Measurements from ENCODE around the gene KIF19.
A peak's percentile ranks its signal among the peaks of the same experiment; 100 is the strongest.

The KIF19 gene

DNA sequence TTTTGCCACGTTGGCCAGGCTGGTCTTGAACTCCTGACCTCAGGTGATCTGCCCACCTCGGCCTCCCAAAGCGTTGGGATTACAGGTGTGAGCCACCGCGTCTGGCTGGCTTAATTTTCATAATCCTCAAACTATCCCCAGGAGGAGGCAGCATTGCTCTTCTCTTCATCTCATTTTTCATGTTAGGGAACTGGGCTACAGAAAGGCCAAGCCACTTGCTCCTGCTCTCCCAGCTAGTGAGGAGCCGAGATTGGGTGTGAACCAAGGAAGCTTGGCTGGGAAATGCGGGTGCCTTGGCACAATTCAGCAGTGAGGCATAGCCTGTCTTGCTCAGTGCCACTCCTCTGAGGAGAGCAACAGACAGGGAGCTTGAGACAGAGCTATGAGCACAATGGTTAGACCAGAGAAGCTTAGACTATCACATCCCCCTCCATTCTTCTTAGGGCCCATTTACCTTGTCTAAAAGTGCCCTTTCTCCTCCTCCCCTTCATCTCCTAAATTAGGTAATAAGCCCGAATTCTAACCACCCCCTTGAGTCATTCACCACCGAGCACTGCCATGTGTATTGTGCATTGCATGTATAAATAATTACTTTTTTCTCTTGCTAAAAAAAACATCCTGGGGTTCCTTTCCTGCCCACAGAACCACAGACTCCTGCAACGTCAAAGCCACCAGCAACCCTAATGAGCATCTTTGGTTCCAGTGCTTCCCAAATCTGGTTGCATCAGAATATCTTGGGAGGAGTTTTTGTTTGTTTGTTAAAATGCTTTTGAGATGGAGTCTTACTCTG is 20.0 kb upstream of the KIF19 start:
- DNase-seq = peak in 2 of 14 donors; percentile 20 to 34

DNA sequence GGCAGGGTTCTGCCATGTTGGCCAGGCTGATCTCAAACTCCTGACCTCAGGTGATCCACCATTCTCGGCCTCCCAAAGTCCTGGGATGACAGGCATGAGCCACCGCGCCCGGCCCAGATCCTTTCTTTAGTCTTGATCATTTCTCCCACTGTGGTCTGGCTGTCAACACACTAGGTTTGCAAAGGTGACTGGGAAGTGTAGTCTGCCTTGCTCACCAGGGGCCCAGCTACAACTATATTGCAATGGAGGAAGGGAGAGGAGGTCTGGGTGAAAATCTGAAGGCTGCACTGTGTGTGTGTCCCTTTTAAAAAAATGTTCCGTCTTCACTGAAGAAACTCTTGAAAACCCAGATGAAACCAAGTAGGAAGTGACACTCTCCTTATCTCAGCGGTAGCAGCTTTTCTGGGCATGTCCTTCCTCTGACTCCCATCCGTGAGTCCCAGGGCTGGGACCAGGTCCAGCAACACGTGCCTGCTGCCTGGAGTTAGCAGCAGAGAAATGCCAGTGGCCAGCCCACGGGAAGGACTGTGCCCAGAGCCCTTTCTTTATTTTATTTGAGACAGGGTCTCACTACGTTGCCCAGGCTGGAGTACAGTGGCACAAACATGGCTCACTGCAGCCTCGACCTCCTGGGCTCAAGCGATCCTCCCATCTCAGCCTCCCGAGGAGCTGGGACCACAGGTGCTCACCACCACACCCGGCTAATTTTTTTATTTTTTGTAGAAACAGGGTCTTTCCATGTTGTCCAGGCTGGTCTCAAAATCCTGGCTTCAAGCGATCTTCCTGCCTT is 17.8 kb upstream of the KIF19 start:
- DNase-seq = no peak

DNA sequence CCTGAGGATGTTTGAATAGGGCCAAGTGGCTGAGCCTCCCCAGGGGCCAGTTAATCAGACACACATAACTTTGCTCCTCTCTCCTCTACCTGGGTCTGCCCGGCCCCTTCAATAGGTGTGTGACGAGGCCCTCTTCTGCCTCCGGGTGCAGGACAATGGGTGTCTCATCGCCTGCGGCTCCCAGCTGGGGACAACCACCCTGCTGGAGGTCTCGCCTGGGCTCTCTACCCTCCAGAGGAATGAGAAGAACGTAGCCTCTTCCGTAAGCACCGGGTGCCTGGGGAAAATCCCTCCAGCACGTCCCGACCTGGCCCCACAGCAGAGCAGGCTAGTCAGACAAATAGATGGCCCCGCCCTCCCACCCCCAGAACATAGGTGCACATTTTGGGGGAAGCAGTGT is 16.1 kb upstream of the KIF19 start:
- DNase-seq = no peak

DNA sequence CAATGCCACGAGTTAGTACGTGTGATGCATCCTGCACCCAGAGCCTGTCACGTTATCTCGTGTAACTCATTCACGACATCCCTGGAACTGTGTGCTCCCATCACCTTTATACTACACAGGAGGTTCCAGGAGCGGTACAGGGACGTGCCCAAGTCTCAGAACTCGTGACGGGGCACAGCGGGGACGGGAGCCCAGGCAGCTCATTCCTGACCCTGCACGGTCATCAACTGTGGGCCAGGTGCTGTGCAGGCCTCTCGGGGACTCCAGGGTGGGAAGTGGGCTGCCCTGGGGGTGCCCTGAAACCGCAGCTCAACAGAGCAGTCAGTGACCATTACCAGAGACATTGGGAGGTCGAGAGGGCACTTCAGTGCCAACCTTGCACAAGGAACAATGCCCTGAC is 11.1 kb upstream of the KIF19 start:
- no peak for DNase-seq

DNA sequence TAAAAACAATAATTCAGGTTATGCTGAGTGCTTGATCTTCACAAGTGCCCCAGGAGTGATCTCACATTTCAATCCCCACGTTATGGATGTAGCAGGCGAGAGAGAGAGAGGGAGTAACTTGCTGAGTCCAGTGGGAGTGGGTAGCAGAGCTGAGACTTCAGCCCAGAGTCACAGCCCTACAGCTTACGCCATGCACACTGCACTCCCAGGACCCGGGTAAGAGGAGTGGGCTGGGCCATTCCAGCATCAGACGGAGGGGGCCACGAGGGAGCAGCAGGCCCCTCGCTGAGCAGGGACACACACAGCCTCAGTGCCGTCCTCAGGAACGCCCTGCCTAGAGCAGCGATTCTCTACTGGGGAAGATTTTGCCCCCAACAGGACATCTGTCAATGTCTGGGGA is 9.8 kb upstream of the KIF19 start:
- no peak for DNase-seq

DNA sequence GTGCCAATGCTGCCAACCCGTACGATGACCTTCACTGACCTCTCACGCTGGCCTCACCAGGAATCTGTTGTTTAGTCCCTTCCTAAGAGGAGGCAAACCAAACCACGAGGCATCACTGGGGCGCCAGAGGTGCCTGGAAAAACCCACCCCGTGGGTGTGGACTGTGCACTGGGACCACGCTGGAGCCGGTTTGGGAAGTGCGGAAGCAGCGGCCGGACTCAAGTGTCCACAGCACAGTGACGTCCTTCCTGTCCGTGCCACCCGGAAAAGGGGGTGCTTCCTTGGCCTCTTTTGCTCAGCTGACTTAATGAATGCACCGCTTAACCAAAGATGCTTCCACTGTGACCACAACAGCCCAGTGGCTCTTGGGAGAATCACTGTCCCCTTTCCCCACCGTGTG is 9.0 kb upstream of the KIF19 start:
- DNase-seq = no peak

DNA sequence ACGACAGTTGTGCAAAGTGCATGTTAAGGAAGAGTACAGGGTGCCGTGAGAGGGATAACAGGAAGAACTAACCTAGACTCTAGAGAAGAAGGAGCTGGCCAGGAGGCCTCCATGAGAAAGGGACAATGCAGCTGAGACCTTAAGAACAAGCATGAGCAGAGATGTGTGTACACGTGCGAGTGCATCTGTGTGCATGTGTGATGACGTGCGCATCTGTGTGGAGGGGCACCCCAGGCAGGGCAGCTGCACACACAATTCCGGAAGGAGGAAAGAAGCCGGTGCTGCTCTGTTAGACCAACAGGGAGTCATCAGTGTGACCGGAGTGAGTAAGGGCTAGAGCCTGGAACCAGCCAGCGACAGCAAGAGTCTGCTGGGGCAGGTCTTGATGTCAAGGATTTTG is 7.6 kb upstream of the KIF19 start:
- no peak for DNase-seq

DNA sequence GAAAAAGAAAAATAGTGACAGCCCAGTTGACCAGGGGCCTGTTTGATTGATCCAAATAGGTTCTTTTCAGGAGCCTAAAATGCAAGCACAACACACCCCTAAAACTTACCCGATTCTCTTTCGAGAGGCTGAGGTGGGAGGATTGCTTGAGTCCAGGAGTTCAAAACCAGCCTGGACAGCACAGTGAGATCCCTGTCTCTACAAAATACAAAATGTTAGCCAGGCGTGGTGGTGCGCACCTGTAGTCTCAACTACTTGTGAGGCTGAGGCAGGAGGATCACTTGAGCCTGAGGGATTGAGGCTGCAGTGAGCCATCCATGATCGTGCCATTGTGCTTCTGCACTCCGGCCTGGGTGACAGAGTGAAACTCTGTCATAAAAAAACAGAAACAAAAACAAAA is 1.5 kb upstream of the KIF19 start:
- no peak for DNase-seq

DNA sequence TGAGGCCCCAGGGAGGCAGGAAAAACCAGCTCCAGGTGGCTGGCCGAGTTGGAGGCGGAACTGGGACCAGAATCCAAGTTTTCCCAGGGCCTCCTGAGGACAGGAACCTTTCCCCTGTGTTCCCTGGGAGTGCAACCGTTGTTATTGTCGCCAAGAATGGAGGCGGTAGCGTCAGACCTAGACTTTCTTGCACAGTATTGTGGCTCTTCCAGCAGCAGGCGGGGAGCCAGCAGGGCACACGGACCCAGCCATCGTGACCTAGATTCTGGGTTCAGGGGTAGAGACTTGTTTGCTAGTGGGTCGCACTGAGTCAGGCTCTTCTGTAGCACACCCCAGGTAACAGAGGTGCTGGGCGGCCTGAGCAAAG is 667 bp upstream of the KIF19 start:
- DNase-seq = peak in 2 of 14 donors; percentile 15 to 25

DNA sequence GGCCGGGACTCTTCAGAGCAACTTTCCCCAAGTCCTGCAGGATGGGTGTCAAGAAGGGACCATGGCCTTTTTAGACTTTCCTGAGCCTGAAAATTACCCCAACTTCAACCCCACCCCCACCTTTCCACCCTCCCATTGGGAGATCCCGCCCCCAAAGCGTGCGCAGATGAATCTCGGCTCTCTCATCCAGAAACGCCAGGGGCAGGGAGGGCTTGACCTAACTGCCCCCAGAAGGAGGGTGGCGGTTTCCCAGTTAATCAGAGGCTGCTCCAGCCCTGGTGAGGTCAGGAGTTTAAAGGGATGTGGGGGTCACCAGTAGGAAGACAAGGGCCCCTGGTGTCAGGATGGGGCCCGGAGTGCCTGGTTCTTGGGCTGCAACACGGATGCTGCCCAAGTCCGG is 480 bp downstream of the KIF19 start:
- no peak for DNase-seq

DNA sequence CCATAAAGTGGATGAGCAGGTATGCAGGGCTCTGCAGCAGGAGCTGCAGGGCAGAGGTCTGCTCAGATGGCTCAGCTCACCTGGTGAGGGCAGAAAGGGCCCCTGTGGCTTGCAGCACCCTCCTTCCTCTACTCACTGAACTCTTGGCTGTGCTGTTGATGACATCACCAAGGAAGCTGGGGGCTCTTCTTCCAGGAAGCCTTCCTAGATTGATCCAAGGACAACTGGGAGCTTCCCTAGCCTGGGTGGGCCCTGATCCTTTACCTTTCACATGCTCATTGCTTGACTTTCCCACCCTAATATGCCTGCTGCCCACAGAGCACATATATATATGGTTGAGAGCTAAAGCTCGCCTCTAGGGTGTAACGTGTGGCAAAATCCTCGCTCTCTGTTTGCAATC is 2.5 kb downstream of the KIF19 start:
- no peak for DNase-seq

DNA sequence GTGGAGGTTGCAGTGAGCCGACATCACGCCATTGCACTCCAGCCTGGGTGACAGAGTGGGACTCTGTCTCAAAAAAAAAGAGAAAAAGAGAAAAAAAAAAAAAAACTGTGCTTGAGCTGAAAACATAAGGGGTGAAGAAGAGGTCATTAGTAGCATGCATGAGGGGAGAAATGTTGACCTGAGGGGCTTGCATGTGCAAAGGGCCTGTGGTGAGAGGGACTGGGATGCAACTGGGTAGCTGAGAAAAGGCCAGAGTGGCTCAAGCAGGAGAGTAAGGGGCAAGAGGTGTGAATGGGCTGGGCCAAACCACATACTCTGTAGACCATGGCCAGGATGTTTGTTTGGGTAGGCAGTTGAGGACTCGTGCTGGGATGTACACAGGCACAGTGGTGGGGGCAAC is 3.4 kb downstream of the KIF19 start:
- no peak for DNase-seq

DNA sequence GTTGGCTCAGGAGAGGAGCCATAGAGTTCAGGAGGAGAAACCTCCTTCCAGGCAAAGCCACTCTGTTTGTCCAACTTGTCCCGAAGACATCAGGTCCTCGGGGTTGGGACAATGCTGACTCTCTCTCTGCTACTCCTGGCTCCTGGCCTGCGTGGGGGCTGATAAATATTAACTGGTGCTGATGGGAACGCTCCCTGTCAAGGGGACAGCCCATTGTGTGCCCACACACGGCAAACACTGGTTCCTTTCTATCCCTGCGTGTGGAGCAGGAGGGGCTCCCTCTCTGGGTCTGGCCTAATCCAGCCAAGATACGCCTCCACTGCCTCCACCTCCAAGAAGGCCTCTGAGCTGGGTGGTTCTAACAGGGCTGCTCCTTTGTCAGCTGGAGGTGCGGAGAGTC is 4.4 kb downstream of the KIF19 start:
- DNase-seq = peak in 9 of 14 donors; percentile 10 to 74 (median 34)

DNA sequence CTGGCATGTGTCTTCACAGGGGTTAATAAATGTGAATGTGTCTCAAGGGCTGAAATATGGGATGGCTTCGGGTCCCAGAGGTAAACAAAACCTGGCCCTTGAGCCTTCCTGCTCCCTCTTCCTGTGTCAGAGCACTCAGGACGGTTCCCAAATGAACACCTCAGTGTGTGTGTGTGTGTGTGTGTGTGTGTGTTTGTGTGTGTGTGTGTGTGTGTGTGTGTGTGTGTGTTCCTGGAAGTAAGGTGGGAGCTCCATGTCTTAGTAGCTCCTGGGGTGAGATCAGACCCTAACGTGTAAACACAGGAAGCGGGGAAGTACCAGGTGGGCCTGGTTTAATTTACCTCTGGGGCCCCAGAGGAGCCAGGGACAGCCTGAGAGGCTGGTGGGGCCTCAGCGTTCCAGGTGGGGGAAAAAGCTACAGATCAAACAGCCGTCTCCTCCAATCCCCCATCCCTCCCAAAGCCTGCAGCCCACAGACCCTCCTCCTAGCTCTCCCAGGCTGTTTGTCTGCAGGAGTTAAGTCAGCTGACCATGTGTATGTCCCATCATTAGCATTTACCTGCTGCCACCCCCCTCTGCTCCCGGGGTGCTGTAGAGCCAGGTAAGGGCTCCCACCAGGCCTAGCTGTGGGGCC is 6.1 kb downstream of the KIF19 start:
- DNase-seq = no peak

DNA sequence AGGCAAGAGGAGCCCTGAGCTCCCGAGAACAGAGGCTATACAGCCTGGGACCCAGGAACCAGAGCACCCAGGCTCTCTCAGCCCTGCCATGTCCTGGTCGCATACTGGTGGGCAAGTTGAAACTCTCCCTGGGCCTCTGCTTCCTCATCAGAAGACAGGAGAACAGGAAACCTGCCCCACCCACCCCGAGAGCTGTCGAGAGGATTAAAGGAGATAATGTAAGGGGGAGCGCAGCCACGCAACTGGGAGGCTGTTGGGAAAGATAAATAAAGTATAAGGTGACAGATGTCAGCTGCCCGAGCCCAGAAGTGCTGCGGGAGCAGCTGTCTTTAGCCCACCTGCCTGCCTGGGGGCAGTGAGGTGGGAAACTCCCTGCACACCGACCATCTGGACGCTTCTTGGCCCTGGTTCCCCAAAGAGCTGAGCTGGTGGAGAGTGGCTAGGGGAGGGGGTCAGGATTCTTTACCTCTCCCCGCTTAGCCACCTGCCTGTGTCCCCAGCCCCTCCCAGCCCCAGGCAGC is 6.8 kb downstream of the KIF19 start:
- no peak for DNase-seq

DNA sequence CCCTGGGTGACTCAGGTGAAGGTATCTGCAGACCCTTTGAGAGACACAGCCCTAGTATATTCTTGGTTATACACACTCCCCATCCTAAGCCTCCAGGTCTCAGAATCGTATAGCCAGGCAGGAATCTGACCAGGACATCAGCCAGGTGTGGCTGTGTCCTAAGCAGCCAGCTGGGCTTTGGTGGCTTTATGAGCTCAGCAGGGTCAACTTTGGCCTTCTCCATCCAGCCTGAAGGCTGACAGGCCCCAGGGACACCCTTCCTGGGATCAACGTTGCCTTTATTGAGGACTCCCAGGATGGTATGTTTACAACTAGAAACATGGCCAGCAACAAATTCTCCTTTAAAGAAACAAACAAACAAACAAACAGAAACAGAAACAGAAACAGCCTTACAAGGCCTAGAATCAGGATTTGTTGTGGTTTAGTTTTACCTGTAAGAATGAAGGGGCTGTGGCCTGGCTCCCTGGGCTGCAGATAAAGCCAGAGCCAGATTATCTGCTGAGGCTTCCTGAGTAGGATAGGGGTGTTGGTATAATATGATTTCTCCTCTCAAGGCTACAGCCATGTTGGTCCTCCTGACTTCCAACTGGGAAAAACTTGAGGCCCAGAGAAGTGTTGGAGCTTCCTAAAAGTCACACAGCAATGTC is 8.5 kb downstream of the KIF19 start:
- no peak for DNase-seq

DNA sequence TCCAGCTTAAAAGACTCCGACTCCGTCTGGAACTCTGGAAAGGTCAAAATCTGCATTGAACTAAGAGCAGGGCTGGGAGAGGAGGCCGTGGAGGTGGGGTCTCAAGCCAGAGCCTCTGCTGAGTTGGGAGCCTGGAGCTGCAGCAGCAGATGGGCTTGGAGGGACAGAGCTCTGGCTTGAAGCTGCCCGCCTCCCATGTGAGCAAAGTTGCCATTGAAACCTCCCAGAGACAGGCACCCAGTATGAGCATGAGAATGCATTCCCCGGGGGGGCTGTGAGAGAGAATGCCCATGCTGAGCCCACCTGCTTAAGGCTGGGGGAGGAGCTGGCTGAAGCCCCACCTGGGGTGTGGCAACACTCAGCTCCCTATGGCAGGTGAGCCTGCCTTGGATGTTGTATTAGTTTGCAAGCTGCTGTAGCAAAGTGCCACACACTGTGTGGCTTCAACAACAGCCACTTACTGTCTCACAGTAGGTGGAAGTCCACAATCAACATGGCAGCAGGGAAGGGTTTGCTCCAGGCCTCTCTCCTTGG is 9.6 kb downstream of the KIF19 start:
- DNase-seq = peak in 1 of 14 donors; percentile 19

DNA sequence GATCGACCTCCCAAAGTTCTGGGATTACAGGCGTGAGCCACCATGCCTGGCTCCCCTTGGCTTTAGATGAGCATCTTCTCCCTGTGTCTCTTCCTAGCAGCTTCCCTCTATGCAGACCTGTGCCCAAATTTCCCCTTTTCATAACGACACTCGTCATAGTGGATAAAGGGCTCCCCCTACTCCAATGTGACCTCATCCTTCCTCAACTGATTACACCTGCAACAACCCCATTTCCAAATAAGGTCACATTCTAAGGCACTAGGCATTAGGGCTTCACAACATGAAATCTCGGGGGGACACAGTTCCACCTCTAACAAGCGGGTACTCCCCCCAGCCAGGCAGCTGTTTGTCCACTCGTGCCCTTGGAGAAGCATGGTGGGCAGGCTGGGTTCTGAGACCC is 10.3 kb downstream of the KIF19 start:
- no peak for DNase-seq

DNA sequence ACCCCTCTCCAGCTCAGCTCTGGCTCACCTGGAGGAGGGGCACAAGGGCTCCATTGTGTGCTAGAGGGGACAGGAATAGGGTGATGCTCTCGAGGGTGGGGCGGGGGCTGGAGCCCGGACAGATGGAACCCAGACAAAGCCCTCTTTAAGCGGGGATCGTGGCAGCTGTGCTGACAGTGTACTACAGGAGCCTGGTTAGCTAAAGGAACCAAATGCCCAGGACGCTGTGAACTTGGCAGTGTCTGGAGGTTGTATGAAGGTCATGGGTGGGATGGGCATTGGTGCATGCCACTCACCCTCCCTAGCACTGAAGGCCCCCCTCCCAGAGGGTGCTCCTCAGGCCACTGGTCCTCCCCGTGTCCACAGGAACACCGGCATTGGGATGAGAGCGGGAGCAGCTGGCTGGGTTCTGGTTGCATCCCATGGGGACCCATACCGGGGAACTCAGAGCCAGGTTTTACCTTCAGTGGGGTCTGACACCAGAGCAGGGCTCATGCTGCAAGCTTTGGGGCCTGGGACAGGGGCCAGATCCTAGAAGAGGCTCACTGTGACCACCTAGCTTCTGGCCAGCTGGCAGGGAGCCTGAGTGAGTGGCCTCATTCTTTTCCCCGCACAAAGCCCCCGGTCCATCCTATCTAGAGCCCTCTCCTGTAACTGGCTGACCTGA is 11.9 kb downstream of the KIF19 start:
- peak in 10 of 14 donors; percentile 15 to 81 (median 46) for DNase-seq

DNA sequence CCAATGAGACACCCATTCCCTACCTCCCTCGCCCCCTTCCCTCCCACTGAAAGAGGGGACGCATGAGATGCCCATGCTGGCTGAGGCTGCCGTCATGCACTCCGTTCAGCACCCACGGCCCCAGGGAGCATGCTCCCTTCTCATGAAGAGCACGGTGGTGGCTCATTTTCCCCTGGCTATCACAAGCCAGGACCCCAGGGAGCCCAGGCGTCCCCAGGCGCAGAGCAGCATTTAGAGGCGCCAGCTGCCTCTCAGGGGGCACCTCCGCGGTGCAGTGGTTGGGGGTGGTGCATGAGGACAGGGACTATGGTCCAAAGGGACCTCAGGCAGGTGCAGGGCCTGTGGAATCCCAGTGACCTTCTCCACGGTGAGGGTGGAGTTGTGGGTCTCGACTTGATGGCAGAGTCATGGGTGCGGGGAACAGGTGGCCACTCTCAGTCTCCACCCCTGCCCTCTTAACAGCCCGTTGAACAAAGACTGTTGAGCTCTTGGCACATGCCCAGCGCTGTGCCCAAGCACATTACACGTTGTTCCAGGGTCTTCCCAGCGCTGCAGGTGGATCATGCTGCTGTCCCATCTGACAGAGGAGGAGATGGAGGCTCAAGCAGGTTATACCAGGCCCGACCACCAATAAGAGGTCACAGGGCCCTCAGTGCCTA is 13.6 kb downstream of the KIF19 start:
- no peak for DNase-seq

DNA sequence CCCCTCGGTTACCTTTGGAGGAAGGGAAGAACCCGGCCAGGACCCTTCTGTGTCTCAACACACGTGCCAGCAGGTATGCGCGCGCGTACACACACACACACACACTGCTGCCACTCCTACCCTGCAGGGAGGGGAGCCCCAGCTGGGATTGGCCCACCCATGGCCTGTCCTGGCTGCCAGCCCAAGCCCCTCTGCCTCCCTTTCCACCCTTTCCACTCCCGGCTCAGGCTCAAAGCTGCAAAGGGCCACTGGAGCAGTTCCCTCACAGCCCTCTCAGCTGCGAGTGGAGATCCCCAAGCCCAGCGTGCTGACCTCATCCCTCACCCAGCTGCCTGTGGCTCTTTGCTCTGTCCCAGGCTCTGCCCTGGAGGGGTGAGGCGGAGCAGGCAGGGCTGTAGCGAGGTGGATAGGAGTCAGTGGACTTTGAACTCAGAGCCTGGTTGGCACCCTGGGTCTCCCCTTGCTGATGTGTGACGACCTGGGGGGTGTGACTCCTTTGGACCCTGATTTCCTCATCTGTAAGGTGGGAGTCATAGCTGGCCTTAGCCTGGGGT is 14.5 kb downstream of the KIF19 start:
- peak in 6 of 14 donors; percentile 6 to 53 (median 22) for DNase-seq
